Measurements from ENCODE around the gene EIF4E2.

EIF4E2 gene

GRCh38 chr2:232539298-232540231, 10.9 kb upstream of the EIF4E2 start, which contains the start of gene CHRNG:
TSS of gene CHRNG (plus strand) at chr2:232539692. CDS start at chr2:232539748, 56 bp downstream.
- DNase-seq = no peak

GRCh38 chr2:232540441-232541041, 9.9 kb upstream of the EIF4E2 start:
- no peak for DNase-seq

- DNase-seq = peak; percentile 17 to 56 (median 35)
Measured at GRCh38 chr2:232541195-232541960, 9.1 kb upstream of the EIF4E2 start.

- DNase-seq = no peak
Measured at GRCh38 chr2:232541961-232542714, 8.4 kb upstream of the EIF4E2 start.

GRCh38 chr2:232542715-232543467, 7.6 kb upstream of the EIF4E2 start:
- DNase-seq = no peak

GRCh38 chr2:232543491-232543890, 7.0 kb upstream of the EIF4E2 start:
- no peak for DNase-seq

GRCh38 chr2:232543928-232544631, 6.4 kb upstream of the EIF4E2 start:
- DNase-seq = no peak

GRCh38 chr2:232544674-232545073, 5.8 kb upstream of the EIF4E2 start:
- no peak for DNase-seq

- DNase-seq = peak in 1 of 4 experiments; percentile 22
Measured at GRCh38 chr2:232545511-232546375, 4.7 kb upstream of the EIF4E2 start.

- no peak for DNase-seq
Measured at GRCh38 chr2:232547991-232548390, 2.5 kb upstream of the EIF4E2 start.

GRCh38 chr2:232549655-232550353, 685 bp upstream of the EIF4E2 start:
- no peak for DNase-seq

- no peak for DNase-seq
Measured at GRCh38 chr2:232551250-232551638, 755 bp downstream of the EIF4E2 start.

GRCh38 chr2:232551776-232552175, 1.3 kb downstream of the EIF4E2 start:
- DNase-seq = no peak

GRCh38 chr2:232556426-232556825, 5.9 kb downstream of the EIF4E2 start:
- no peak for DNase-seq

- peak in 2 of 4 experiments; percentile 9 to 11 for DNase-seq
Measured at GRCh38 chr2:232562515-232563151, 12.1 kb downstream of the EIF4E2 start.

GRCh38 chr2:232563580-232563979, 13.1 kb downstream of the EIF4E2 start:
- DNase-seq = no peak

- DNase-seq = no peak
Measured at GRCh38 chr2:232567721-232568120, 17.2 kb downstream of the EIF4E2 start.

GRCh38 chr2:232568161-232568560, 17.7 kb downstream of the EIF4E2 start:
- peak; percentile 50 to 72 (median 66) for DNase-seq

GRCh38 chr2:232569541-232569940, 19.1 kb downstream of the EIF4E2 start:
- peak in 3 of 4 experiments; percentile 41 to 55 (median 54) for DNase-seq

All from suppressor macrophage (primary cell).